ENCODE data around the gene PTPRO.
"Not testable (repeated sequence)": the region's sequence is repeated elsewhere in the genome, so short reads cannot be mapped to it uniquely, and the experiment has no call there.

The PTPRO gene

GRCh38 chr12:15603474-15604085, 281.3 kb downstream of the PTPRO start:
- DNase-seq (ENCODE audit: low read depth) = no peak

- DNase-seq (ENCODE audit: low read depth) = no peak
These were observed 283.7 kb downstream of the PTPRO start for GRCh38 chr12:15605881-15606590.

GRCh38 chr12:15608406-15608805, 286.1 kb downstream of the PTPRO start:
- no peak for DNase-seq (ENCODE audit: low read depth)

- no peak for DNase-seq (ENCODE audit: low read depth)
These were observed 286.6 kb downstream of the PTPRO start for GRCh38 chr12:15608941-15609340.

- DNase-seq (ENCODE audit: low read depth) = no peak
These were observed 291.7 kb downstream of the PTPRO start for GRCh38 chr12:15613981-15614380.

GRCh38 chr12:15616495-15616894, 294.2 kb downstream of the PTPRO start:
- DNase-seq (ENCODE audit: low read depth) = not testable (repeated sequence)

GRCh38 chr12:15620741-15621539, 298.6 kb downstream of the PTPRO start:
- no peak for DNase-seq (ENCODE audit: low read depth)

- no peak for DNase-seq (ENCODE audit: low read depth)
These were observed 302.8 kb downstream of the PTPRO start for GRCh38 chr12:15625075-15625474.

- no peak for DNase-seq (ENCODE audit: low read depth)
These were observed 306.0 kb downstream of the PTPRO start for GRCh38 chr12:15627995-15628945.

- no peak for DNase-seq (ENCODE audit: low read depth)
These were observed 306.8 kb downstream of the PTPRO start for GRCh38 chr12:15629108-15629507.

GRCh38 chr12:15629761-15630160, 307.5 kb downstream of the PTPRO start:
- no peak for DNase-seq (ENCODE audit: low read depth)

- DNase-seq (ENCODE audit: low read depth) = no peak
These were observed 308.9 kb downstream of the PTPRO start for GRCh38 chr12:15631007-15631715.

GRCh38 chr12:15632708-15633107, 310.4 kb downstream of the PTPRO start:
- no peak for DNase-seq (ENCODE audit: low read depth)

GRCh38 chr12:15633201-15633600, 310.9 kb downstream of the PTPRO start:
- no peak for DNase-seq (ENCODE audit: low read depth)

- no peak for DNase-seq (ENCODE audit: low read depth)
These were observed 311.8 kb downstream of the PTPRO start for GRCh38 chr12:15634010-15634683.

GRCh38 chr12:15636060-15636890, 314.0 kb downstream of the PTPRO start:
- DNase-seq (ENCODE audit: low read depth) = no peak

- no peak for DNase-seq (ENCODE audit: low read depth)
These were observed 315.9 kb downstream of the PTPRO start for GRCh38 chr12:15638231-15638630.

GRCh38 chr12:15644700-15645099, 322.4 kb downstream of the PTPRO start:
- no peak for DNase-seq (ENCODE audit: low read depth)

GRCh38 chr12:15646581-15646980, 324.3 kb downstream of the PTPRO start:
- no peak for DNase-seq (ENCODE audit: low read depth)
